ENCODE data around the gene CDK6.

DNA sequence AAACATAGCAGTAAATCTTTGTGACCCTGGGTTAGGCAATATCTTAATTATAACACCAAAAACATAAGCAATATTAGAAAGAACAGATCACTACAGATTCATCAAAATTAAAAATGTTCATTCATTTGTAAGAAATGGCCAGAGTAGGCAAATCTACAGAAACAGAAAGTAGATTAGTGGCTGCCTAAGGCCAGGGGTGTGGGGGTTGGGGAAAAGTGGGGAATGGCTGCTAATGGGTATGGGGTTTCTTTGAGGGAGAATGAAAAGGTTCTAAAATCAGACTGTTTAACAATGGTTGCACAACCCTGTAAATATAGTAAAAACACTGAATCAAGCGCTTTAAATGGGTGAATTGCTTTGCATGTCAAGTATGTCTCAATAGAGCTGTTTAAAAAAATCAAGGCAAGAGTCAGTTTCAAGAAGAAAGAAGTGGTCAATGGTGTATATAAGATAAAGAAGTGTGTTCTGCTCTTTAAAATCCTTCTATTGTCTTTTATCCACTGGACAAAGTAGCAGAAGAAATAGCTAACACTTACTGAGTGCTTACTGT lies 42.6 kb downstream of the CDK6 start:
- no peak for TF ChIP-seq POLR2A (IDR thresholded peaks at IDR 0.05)
- TF ChIP-seq, protein P1, sequence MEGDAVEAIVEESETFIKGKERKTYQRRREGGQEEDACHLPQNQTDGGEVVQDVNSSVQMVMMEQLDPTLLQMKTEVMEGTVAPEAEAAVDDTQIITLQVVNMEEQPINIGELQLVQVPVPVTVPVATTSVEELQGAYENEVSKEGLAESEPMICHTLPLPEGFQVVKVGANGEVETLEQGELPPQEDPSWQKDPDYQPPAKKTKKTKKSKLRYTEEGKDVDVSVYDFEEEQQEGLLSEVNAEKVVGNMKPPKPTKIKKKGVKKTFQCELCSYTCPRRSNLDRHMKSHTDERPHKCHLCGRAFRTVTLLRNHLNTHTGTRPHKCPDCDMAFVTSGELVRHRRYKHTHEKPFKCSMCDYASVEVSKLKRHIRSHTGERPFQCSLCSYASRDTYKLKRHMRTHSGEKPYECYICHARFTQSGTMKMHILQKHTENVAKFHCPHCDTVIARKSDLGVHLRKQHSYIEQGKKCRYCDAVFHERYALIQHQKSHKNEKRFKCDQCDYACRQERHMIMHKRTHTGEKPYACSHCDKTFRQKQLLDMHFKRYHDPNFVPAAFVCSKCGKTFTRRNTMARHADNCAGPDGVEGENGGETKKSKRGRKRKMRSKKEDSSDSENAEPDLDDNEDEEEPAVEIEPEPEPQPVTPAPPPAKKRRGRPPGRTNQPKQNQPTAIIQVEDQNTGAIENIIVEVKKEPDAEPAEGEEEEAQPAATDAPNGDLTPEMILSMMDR (IDR thresholded peaks at IDR 0.05), result no peak

All from gastroesophageal sphincter (tissue), 3 donors.